Thyroid gland (tissue), 4 donors: Measurements from ENCODE around the gene ECSCR. TPM values are rescaled to one million over a fixed set of nuclear protein-coding genes. Genes with fewer than 3 reads are reported as not detected.
A peak's percentile ranks its signal among the peaks of the same experiment; 100 is the strongest.
"Not testable (repeated sequence)": the region's sequence is repeated elsewhere in the genome, so short reads cannot be mapped to it uniquely, and the experiment has no call there.

ENCODE experiments used
- DNase-seq, 2 donors: peaks; one replicate each; pipeline ENCODE4 v3.0.0-alpha.2; 2019
- H3K27ac ChIP-seq, 3 donors: fragments of 200-600 bp; sonication (generic); 1 replicate in 2 of 3; 2 replicates in 1 of 3; pipeline ENCODE4 v1.5.1; 2016 to 2019; ENCODE audit warnings: mild to moderate bottlenecking in 1 of 3, moderate library complexity in 1 of 3
- H3K27me3 ChIP-seq: fragments of 200-600 bp; sonication (generic); one replicate; pipeline ENCODE4 v1.5.1; 2019
- H3K36me3 ChIP-seq, 2 donors: fragments of 200-600 bp; sonication (generic); one replicate each; pipeline ENCODE4 v1.5.1; 2016 to 2019
- H3K4me1 ChIP-seq, 2 donors: fragments of 200-600 bp; sonication (generic); one replicate each; pipeline ENCODE4 v1.5.1; 2017 to 2019
- H3K4me3 ChIP-seq, 3 donors: fragments of 200-600 bp; sonication (generic); replicated peaks in 1 of 3; 1 replicate in 2 of 3; 2 replicates in 1 of 3; pipeline ENCODE4 v1.5.1; 2016; ENCODE audit warnings: mild to moderate bottlenecking in 1 of 3
- H3K9me3 ChIP-seq: fragments of 200-600 bp; sonication (generic); one replicate; pipeline ENCODE4 v1.5.1; 2017
- CTCF ChIP-seq, 6 experiments: fragments of 200-600 bp in 3 of 6; fragments of 450-650 bp in 3 of 6; sonication (generic) in 3 of 6; IDR thresholded peaks; one replicate each; pipeline ENCODE4 v1.5.1; 2016 to 2019; ENCODE audit warnings: antibody characterized with exemption in 6 of 6, mild to moderate bottlenecking in 2 of 6, inconsistent platforms in 1 of 6, moderate library complexity in 1 of 6
- POLR2A ChIP-seq, 2 donors: fragments of 450-650 bp; IDR thresholded peaks; one replicate each; pipeline ENCODE4 v1.6.1; 2017; ENCODE audit warnings: antibody characterized with exemption in 2 of 2, mild to moderate bottlenecking in 2 of 2, moderate library complexity in 1 of 2
- WGBS, 2 donors: methylation state at CpG; one replicate each; pipeline ENCODE4 v1.1.5; 2017; 5-methylcytosine and 5-hydroxymethylcytosine counted together
- intact Hi-C: fragments of 100-400 bp; cut with DNase I; formaldehyde crosslinking; loops from one replicate; pipeline ENCODE4 v1.15.1; 2023
- total RNA-seq, 4 donors: library from RNA; depleted of rRNA; stranded (reverse); fragments of >200 nt; gene quantifications; one replicate each; pipeline ENCODE4 v1.2.3, GENCODE V29; 2016

The ECSCR gene
- total RNA-seq, result 10 to 100 TPM; 26.7 to 46.2 (median 31.4) TPM

- H3K36me3 ChIP-seq, result no peaks in the 10 kb centered on the region
- H3K4me1 ChIP-seq, result no peaks in the 10 kb centered on the region
- DNase-seq, result peak; percentile 25 to 31
- TF ChIP-seq POLR2A (IDR thresholded peaks at IDR 0.05), result no peak
- TF ChIP-seq CTCF (IDR thresholded peaks at IDR 0.05), result no peak
- intact Hi-C loops, result no loop called here
- peak within 1 kb of the TSS in 2 of 3 donors; percentile 63 to 66 for H3K27ac ChIP-seq
- peak within 1 kb of the TSS in 1 of 3 donors; percentile 12 for H3K4me3 ChIP-seq
- no peaks in the 10 kb centered on the region for H3K9me3 ChIP-seq
- no peaks in the 10 kb centered on the region for H3K27me3 ChIP-seq
- WGBS, 2 donors, result 72 to 74% methylated on average over 10 of the region's 10 CpGs
Observed at GRCh38 chr5:139462586-139463276, at the start of gene ECSCR. TSS of gene ECSCR (minus strand) at chr5:139462743. CDS start at chr5:139462670, 73 bp downstream.

GRCh38 chr5:139504722-139505121, 42.2 kb upstream of the ECSCR start:
- H3K27me3 ChIP-seq, H3K27ac ChIP-seq, H3K4me3 ChIP-seq, H3K9me3 ChIP-seq, H3K4me1 ChIP-seq, H3K36me3 ChIP-seq, DNase-seq, intact Hi-C loops: not testable (repeated sequence)
- 71 to 80% methylated on average over 5 of the region's 5 CpGs for WGBS, 2 donors

- intact Hi-C loops, H3K9me3 ChIP-seq, H3K36me3 ChIP-seq, H3K27ac ChIP-seq, DNase-seq, H3K4me1 ChIP-seq, H3K27me3 ChIP-seq, H3K4me3 ChIP-seq: not testable (repeated sequence)
- 82 to 89% methylated on average over 15 of the region's 15 CpGs for WGBS, 2 donors
Observed at GRCh38 chr5:139503879-139504278, 41.3 kb upstream of the ECSCR start.

GRCh38 chr5:139503036-139503817, 40.7 kb upstream of the ECSCR start:
- H3K4me3 ChIP-seq, H3K4me1 ChIP-seq, H3K36me3 ChIP-seq, DNase-seq, H3K9me3 ChIP-seq, intact Hi-C loops, H3K27ac ChIP-seq, H3K27me3 ChIP-seq: not testable (repeated sequence)
- WGBS, 2 donors, result 91 to 92% methylated on average over 15 of the region's 15 CpGs

GRCh38 chr5:139501381-139501780, 38.8 kb upstream of the ECSCR start:
- intact Hi-C loops, result no loop called here
- no peak for TF ChIP-seq CTCF (IDR thresholded peaks at IDR 0.05)
- TF ChIP-seq POLR2A (IDR thresholded peaks at IDR 0.05), result no peak
- Histone ChIP-seq H3K27ac (no peak overlapping the region), H3K4me3 (no peak overlapping the region), H3K36me3 (no peaks in the 10 kb centered on the region), H3K9me3 (no peaks in the 10 kb centered on the region), H3K27me3 (no peaks in the 10 kb centered on the region), H3K4me1 (no peaks in the 10 kb centered on the region)
- no peak for DNase-seq
- WGBS, 2 donors, result 77 to 95% methylated on average over 4 of the region's 4 CpGs

GRCh38 chr5:139495638-139496435, 33.3 kb upstream of the ECSCR start:
- intact Hi-C loops, result no loop called here
- no peaks in the 10 kb centered on the region for H3K36me3 ChIP-seq
- peaks cover 0 to 21% of the 10 kb centered on the region in 2 donors for H3K4me1 ChIP-seq
- DNase-seq, result no peak
- H3K4me3 ChIP-seq, result no peak overlapping the region
- H3K9me3 ChIP-seq, result no peaks in the 10 kb centered on the region
- no peak overlapping the region for H3K27ac ChIP-seq
- H3K27me3 ChIP-seq, result no peaks in the 10 kb centered on the region
- TF ChIP-seq POLR2A (IDR thresholded peaks at IDR 0.05), result no peak
- TF ChIP-seq CTCF (IDR thresholded peaks at IDR 0.05), result no peak
- WGBS, 2 donors, result 84 to 91% methylated on average over 3 of the region's 3 CpGs
